Stimulated activated CD8-positive, alpha-beta memory T cell treated with anti-CD3 and anti-CD28 coated beads, Interleukin-15, amount 100 ng/mL, for 1 hour (primary cell): Measurements from ENCODE around the gene GPX5.
"Not testable (repeated sequence)": the region's sequence is repeated elsewhere in the genome, so short reads cannot be mapped to it uniquely, and the experiment has no call there.

Source experiments
- DNase-seq: peaks from one replicate; pipeline ENCODE4 v3.0.0-alpha.2; 2020; ENCODE audit warnings: low read depth

GPX5 gene

DNA sequence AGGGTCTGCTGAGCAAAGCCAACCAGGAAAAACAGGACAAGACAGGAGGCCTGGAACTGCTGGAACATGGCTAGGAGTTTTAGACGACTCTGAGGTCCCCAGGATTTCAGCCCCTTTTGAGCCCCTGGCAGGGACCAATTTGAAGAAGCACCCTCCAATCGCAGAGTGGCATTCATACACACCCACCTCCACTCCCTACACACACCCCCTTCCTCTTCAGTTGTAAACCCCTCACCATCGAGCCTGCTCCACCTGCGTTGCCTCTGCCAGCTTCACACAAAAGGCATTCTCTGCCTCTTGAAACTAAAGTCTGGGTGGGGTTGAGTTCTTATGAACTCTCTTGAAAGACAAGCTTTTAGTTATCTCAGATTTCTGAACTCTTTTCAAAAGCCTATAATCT lies 10.0 kb upstream of the GPX5 start, which contains the start of gene GPX6:
TSS of gene GPX6 (minus strand) at position 118 of the 400 bp plus-strand sequence. CDS start at position 68, 50 bp downstream.
- no peak for DNase-seq

DNA sequence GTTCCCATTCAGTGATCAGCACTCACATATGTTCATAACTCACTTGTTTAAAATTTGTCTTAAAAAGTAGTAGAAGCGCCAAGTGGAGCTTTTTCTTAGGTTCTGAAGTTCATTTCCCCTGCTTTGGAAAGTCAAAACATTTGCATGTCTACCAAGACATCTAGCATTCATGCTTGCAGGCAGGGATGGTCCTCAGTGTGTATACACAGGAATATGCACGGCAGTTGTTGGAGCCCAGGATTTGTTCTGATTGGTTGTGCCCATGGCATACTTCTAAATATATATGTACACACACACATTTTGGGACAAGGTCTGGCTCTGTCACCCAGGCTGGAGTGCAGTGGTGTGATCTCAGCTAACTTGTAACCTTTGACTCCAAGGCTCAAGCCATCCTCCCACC lies 7.7 kb upstream of the GPX5 start:
- no peak for DNase-seq

DNA sequence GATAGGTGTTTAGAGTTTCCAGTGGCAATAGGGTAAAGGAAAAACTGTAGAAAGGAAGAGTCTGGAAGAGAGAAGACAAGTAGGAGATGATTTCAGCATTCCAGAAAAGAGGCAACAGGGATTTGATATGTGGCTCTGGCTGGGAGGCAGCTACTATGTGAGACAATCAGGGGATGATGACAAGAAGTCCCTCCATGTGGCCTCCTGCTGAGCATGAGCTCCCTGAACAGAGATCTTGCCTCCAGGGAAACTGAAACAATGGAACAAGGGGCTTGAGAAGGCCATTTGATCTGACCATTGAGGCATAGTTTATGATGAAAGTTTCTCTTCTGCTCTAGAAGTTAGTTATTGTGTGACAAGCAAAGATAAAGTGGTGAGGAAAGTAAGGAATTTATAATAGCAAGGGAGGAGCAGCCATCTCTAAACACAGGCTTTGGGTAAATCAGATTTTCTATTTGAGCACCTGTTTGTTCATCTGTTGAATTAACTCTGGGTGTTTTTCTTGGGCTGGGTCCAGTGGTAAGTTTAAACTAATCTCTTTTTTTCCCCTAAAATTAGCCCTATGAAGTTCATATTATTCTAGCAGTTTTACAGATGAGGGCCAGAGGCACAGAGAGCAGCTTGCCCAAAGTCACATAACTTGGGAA lies 3.0 kb upstream of the GPX5 start:
- no peak for DNase-seq

DNA sequence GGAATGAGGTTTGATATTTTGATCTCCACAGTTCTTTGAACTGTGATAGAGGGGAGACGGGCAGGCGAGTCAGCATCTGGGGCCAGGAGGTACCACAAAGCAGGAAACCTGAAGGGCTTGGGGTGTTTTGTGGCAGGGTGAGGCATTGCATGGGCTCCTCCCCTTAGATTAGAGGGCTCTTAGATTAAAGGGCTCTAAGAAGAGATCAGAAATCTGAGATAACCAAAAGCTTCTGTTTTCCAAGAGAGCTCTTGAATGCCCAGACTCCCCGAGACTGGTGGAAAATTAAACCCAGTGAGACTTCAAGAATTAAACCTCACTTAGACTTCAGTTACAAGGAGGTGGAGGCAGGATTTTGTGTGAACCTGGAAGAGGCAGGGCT lies 2.4 kb upstream of the GPX5 start:
- no peak for DNase-seq

DNA sequence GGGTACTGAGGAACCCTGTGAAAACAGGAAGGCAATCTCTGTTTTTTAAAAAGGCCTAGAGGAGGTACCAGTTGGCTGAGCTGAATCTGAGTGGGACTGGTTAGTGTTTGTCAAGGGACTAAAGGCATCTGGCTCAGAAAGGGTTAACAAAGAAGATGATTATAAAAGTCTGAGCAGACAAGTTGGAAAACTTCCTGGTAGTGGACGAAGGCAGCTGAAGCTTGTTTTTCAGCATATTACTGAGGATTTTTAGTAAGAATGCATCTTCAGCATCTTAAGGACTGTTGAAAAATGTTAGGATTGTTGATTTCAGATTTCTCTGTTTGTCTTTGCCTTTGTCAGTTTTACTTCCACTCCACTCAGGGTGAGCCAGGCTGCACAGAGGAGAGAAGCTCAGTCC lies 5.1 kb downstream of the GPX5 start:
- DNase-seq, result no peak

DNA sequence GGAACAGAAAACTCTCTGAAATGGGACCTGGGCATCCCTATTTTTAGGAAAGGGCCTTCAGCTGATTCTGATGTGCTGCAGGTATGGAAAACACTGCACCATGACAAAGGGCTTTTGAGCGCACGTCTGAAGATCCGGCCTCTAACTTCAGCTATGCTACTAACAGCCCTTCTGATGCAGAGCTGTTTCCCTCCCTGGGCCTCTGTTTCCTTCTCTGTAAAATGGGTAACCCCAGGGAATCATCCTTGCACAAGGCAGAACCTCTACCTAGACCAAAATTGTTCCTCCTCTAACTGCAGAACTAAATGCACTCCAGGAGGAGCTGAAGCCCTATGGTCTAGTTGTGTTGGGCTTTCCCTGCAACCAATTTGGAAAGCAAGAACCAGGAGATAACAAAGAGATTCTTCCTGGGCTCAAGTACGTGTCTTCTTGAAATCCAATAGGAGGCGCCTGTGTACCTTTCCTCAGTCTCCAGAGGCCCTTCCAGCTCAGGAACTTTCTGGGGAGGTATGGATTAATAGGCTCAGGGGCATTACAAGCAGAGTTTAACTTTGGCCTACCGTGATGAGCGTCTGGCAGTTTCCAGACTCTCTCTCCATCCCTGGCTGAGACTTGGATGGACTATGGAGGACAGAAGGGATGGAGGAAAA lies 5.9 kb downstream of the GPX5 start:
- DNase-seq, result no peak

DNA sequence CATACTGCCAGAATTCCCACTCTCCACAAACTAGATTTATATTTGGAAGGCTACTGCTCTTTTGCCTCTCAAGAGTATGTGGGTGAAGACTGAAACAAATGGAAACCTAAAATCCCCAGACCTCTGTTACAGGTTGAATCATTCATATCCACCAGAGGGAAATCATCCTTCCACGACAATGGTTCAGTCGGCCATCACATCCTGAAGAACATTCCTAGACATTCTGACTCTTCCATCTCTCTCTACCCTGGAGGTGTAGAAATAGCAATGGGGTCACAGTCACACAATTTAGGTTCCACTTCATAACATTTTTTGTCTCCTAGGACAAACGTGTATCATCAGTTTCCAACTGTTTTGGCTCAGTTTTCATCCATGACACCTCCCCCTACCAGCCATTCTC lies 8.6 kb downstream of the GPX5 start:
- no peak for DNase-seq

DNA sequence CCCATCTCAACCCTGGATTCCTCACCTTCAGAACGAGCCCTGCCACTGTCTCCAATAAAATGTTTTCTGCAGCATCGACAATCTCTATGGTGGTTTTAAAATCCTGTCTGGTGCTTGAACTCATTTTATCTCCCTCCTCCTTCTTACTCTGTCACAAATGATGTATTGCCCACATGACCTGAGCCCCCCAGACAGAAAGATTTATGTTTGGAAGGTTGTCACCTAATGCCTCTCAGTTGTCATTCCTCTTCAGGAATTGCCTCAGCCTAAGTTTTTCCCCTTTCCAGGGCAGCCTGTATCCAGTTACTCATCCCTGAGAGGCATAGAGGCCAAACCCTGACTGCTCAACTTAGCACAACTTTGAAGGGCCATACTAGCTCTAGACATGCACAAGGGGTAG lies 9.2 kb downstream of the GPX5 start:
- DNase-seq, result no peak

DNA sequence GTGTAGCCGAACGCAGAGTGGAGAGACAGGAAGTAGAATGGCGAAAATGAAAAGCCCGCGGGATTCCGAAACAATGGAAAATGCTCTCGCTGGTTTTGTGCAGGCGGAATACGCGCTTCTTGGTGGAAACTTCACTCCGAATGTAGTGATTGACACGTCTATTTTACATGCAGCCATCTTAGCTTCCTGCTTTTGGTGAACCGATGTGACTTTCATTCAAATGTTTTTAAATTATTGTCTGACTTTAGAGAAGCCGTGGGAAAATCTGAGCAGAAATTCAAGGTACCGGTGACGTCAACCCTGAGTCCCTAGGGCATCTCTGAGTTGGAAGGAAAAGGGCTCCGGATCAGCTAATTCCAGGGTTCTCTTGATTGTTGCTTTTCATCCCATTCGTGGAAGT lies 11.4 kb downstream of the GPX5 start:
- no peak for DNase-seq

DNA sequence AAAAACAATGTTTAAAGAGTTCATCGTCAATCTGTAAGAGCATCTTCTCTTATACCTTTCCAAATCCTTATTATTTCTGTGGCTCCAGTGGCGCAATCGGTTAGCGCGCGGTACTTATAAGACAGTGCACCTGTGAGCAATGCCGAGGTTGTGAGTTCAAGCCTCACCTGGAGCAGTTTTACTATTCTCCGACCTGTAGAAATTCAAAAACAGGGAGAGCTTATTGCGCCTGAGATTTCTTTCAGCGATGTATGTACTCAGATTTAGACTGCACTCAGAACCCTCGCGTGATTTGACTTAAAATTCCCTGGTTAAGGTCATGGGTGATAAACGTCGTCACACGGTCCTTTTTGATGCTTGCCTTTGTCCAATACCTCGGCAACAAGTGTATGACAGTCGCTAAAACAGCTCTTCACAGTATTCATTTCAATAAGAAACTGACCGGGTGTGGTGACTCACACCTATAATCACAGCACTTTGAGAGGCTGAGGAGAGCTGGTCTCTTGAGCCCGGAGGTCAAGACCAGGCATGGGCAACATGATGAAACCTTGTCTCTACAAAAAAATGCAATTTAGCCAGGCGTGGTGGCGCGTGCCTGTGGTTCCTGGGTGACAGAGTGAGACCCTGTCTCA lies 11.9 kb downstream of the GPX5 start:
- no peak for DNase-seq

DNA sequence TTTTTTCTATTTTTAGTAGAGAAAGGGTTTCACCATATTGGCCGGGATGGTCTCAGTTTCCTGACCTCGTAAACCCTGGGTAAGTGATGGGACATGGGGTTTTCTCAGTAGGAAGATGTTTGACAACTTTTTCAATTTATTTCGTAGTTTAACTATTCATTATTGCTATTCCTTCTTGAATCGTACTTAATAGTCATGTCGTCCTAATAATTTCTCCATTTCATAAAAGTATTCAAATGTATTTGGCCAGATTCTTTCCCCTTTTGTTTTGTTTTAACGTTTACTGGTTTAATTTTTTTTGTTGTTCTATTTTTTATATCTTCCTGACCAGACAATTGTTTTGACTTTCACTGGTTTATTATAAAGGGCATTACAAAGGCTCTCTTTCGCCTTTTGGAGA lies 16.3 kb downstream of the GPX5 start:
- no peak for DNase-seq

DNA sequence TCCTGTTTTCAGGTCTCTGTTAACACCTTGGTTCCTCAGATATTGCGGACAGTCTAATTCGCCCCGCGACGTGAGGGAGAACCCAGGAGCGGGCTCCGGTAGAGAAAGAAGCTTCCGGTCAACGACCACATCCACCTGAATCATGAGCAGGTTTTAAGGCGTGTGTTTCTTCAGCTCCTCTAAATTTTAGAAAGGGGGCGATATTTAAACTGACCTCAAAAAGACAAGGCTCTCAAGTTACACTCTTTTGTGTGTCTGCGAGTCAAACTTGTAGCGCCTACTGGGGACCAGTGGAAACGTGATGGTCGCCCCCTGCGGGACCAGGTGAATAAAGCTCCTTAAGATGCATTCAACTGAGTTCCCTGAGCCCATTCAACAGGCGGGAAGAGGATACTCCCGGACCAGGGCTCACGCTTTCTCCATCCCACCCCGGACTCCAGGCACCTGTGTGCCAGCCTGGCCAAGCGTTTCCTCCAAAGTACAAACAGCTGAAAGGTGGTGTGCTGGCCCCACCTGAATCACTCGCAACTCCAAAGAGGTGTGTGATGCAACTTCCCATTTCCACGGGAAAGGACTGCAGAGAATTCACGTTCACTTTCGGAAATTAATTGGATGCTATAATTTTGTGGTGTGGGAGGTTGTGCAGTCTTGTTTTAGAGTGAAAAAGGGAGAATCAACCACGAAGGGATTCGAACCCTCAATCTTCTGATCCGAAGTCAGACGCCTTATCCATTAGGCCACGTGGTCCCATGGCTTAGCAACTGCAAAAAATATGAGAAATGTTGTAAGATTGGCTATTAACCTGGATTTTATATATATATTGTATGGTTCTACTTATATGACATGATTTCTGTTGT lies 17.0 kb downstream of the GPX5 start:
- DNase-seq, result peak; percentile 33

DNA sequence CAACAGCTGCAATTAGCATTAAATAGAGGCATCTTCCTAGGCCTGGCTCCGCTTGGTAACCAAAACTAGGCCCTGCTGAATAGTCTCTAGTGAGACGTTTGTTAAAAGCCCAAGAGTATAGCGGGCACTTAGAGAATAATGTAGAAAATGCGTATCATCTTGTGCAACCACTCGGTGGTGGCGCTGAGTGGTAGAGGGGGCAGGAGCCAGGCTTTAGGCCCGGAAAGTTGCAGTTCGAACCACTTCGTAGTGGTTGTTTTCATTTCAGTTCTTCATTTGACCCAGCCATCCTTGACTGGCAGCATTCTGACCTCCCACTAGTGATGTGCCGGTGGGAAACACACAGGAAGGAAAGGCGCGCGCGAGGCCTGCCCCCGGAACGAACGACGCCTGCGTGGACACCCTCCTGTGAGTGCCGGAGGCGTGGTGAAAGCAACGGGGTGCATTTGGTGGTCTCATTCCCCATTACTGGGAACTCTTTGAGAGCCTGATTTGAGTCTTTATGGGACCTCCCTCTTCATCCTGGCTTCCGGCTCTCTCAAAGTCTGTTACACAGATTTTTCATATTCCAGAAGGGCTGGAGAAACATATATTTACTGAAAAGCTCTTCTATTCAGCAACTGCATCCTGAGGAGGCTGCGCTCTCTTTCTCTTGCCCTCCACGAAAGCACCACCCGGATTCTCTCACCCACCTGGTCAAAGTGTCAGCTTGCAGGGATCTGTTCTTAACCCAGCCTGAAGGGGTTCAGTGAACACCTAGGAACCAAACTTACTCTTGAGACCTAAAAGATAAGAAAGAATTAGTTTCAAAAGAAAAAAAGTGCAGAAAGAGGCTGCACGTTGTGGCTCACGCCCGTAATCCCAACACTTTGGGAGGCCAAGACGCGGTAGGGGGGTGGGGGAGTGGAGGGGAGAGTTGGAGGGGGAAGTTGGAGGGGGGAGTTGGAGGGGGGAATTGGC lies 18.2 kb downstream of the GPX5 start:
- DNase-seq, result no peak

DNA sequence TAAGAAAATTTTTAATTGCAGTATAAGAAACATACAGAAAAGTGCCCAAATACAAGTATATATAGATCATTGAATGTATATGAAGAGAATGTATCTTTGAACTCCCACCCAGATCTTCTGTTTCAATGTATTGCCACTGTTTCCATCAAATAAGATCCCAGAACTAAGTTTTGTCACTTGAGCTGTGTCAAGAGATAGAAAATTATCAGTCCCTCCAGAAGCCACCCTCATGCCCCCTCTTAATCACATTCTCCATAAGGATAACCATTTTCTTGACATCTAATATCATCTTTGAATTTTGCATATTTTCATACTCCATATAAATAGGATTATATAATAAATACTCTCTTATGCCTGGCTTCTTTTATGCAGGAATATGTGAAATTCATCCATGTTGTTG lies 20.3 kb downstream of the GPX5 start:
- no peak for DNase-seq

DNA sequence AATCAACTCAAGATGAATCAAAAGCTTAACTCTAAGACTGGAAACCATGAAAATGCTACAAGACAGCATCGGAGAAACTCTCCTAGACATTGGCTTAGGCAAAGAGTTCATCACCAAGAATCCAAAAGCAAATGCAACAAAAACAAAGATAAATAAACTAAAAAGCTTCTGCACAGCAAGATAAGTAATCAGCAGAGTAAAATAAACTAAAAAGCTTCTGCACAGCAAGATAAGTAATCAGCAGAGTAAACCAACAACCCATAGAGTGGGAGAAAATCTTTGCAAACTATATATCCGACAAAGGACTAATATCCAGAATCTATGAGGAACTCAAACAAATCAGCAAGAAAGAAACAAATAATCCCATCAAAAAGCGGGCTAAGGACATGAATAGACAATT lies 21.3 kb downstream of the GPX5 start:
- DNase-seq, result not testable (repeated sequence)

DNA sequence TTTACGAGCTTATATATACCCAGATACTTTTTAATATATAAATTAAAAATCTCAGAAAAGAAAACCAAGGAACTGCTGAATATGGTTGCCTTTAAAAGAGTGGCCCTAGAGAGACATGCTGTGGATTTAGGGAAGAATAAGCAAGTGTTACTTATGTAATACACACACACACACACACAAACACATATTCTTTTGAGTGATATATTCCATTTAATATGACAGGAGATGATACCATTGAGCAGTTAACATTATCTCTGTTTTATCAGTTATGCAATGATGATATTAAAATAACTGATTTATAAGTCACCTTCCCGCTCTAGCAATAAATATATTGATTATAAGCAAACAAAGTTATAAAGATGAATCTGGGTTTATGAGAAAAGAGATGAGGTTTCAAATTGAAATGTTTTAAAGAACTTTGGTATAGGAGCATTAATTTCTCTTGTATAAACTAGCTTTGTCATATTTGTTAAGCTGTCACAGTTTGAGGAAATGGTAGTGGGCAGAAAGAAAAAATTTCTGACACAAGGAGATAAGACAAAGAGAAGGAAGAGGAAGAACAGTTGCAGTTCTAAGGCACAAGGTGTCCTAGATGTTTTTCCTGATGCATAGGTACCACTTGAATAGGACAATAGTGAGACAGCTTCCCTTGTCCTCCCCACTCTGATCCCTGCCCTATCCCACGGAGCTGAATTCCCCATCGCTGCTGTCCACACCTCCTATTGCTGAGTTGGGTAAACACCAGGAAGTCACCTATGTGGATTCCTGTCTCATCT lies 26.4 kb downstream of the GPX5 start:
- no peak for DNase-seq

DNA sequence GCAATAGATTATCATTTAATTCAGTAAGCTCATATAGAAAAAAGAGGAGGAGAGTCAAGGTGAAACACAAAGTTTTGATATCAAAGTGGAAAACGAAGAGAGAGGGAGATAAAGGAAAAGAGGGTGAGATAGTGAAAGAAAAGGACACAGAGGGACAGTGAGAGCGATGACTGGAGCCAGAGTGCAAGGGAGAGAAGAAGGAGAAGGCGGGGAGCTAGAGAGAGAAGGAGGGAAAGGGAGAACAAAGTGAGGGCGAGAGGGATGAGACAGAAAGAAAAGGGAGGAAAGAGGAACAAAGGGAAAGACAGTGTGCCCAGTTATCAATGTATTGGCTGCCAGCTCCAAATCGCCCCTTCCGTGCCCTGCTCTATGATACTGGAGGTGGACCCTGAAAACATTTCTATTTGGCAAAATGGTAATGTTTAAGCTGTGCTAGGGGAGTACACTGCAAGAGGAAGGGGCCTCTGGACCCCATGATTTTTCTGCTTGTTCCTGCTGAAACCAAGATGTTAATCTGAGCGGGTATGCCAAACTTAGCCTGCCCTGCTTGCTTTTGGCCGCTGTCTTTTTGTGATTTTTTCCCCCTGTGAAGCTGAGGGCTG lies 27.8 kb downstream of the GPX5 start:
- no peak for DNase-seq

DNA sequence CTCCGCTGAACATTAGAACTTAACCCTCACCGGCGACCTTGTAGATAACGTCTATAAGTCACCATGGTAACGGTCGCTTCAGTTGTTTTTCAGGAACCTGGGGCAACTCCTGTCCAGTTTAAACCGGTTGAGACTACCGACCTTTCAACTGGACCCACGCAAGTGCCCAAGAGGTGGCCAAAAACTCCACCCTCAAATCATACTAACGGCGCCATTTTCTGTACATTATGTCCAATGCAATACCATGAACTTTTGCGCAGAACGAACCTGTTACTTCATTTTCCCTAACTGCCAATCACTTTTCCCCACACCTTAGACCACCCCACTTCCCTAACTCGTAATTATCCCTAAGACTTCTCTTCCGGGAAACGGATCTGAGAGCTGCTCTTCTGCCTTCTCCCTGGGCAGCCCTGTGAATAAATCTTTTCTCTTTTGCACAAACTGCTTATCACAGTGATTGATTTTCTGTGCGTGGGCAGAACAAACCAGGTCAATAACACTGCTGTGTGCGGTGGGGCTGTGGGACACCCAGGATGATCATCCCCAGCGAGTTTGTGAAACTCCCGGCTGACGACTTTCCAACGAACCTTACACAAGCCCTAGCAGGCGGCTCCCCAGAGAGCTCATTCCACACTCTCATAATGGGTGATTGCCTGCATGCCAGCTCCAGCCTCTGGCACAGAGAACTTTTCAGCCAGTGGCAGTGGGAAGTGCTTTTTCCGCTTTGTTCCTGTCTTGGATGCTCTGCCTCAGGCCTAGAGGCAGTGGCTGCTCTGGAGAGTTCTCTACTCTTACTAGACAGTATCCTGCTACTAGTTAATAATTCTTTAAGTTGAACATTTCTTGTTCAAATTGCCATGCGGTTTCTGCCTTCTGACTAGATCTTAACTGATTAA lies 28.6 kb downstream of the GPX5 start:
- no peak for DNase-seq

DNA sequence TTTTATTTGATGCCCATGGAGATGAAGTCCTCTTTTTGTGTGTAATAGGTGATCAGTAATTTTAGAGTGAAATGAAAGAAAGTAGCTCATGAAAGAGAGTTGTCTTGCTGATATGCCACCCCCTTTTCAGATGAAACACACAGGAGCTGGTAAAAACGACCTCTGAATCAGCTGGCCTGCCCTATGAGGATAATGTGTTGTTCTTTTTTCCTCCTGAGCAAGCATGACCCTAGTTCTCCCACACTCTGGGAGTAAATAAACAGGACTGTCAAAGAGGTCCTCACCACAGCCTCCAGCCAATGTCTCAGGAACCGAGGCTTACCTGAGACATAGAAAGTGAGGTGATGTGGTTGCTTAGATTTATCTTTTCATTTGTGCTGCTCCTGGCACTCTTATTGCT lies 29.5 kb downstream of the GPX5 start:
- DNase-seq, result no peak
